OCI-LY7 (cell line): Measurements from ENCODE around the gene GRIN3B. TPM values are rescaled to one million over a fixed set of nuclear protein-coding genes. Genes with fewer than 3 reads are reported as not detected.

Experiments
- BruUV-seq: library from RNA; stranded (reverse); fragments of 400-500 nt; replicated peaks from 2 replicates; lab custom pipeline; 2021; lab: Mats Ljungman, UMichigan
- CTCF ChIA-PET: fragments of 300-600 bp; sonication (Branson Sonifier 250); formaldehyde crosslinking; loops from one replicate; lab custom pipeline; 2022; ENCODE audit warnings: antibody characterized with exemption; ENCODE audit not compliant: unreplicated experiment; lab: Charles Lee
- POLR2A ChIA-PET: fragments of 300-600 bp; sonication (Branson Sonifier 250); formaldehyde crosslinking; loops from one replicate; lab custom pipeline; 2022; ENCODE audit warnings: antibody characterized with exemption; lab: Charles Lee
- DNase-seq: peaks from one replicate; pipeline ENCODE4 v3.0.0-alpha.2; 2015; ENCODE audit warnings: low spot score
- H2AFZ ChIP-seq: fragments of 200-600 bp; sonication (generic), shearing (Covaris generic); 2 replicates; pipeline ENCODE4 v1.6.1; 2014; ENCODE audit warnings: mild to moderate bottlenecking, antibody characterized with exemption, low read length, moderate library complexity
- H3K27ac ChIP-seq: fragments of 200-600 bp; sonication (generic); 2 replicates; pipeline ENCODE4 v1.5.1; 2014; ENCODE audit warnings: mixed run types, low read depth, mild to moderate bottlenecking, moderate library complexity, low read length, inconsistent platforms; ENCODE audit not compliant: poor library complexity, severe bottlenecking
- H3K36me3 ChIP-seq: fragments of 200-600 bp; sonication (generic); 2 replicates; pipeline ENCODE4 v1.6.1; 2014; ENCODE audit warnings: mild to moderate bottlenecking, antibody characterized with exemption, low read length, moderate library complexity, mixed read lengths; ENCODE audit not compliant: insufficient read depth
- H3K4me1 ChIP-seq: fragments of 200-600 bp; sonication (generic); 2 replicates; pipeline ENCODE4 v1.5.1; 2014; ENCODE audit warnings: mild to moderate bottlenecking, low read length; ENCODE audit not compliant: insufficient read depth, poor library complexity, severe bottlenecking
- H3K4me2 ChIP-seq: fragments of 200-600 bp; sonication (generic); 2 replicates; pipeline ENCODE4 v1.6.1; 2014; ENCODE audit warnings: mild to moderate bottlenecking, low read length
- H3K4me3 ChIP-seq: fragments of 200-600 bp; sonication (generic); 2 replicates; pipeline ENCODE4 v1.5.1; 2014; ENCODE audit warnings: mild to moderate bottlenecking, low read depth, low read length; ENCODE audit not compliant: poor library complexity, severe bottlenecking
- H3K79me2 ChIP-seq: fragments of 200-600 bp; sonication (generic); 2 replicates; pipeline ENCODE4 v1.6.1; 2016; ENCODE audit warnings: low read depth, mild to moderate bottlenecking, low read length, moderate library complexity, mixed read lengths; ENCODE audit not compliant: insufficient read depth
- H3K9me2 ChIP-seq: fragments of 200-600 bp; sonication (generic); 2 replicates; pipeline ENCODE4 v1.6.1; 2016; ENCODE audit warnings: mild to moderate bottlenecking, low read length, mixed read lengths; ENCODE audit not compliant: insufficient read depth
- H3K9me3 ChIP-seq: fragments of 200-600 bp; sonication (generic); 2 replicates; pipeline ENCODE4 v1.6.1; 2014; ENCODE audit warnings: mild to moderate bottlenecking, mixed run types, low read length, mixed read lengths
- H4K20me1 ChIP-seq: fragments of 200-600 bp; sonication (generic); 2 replicates; pipeline ENCODE4 v1.6.1; 2014; ENCODE audit warnings: mild to moderate bottlenecking, antibody characterized with exemption, low read length, moderate library complexity, mixed read lengths; ENCODE audit not compliant: insufficient read depth
- EZH2phosphoT487 ChIP-seq: fragments of 200-600 bp; sonication (generic); IDR thresholded peaks from 2 replicates; pipeline ENCODE4 v1.6.1; 2018; ENCODE audit warnings: low read depth, borderline replicate concordance, mild to moderate bottlenecking, mixed run types, antibody characterized with exemption, low read length, moderate library complexity, mixed read lengths
- intact Hi-C: fragments of 100-400 bp; cut with micrococcal nuclease; formaldehyde crosslinking; loops from one replicate; pipeline ENCODE4 v1.10.0; 2022; ENCODE audit not compliant: unreplicated experiment
- total RNA-seq, 2 experiments: library from RNA; depleted of rRNA in 1 of 2; stranded (reverse); fragments of >200 nt in 1 of 2; shearing (Covaris generic) in 1 of 2; gene quantifications; 2 replicates each; pipeline ENCODE4 v1.2.3, GENCODE V29; 2014 to 2022
- TF ChIP-seq, protein P1 (sequence below): fragments of 200-600 bp; sonication (generic); conservative IDR thresholded peaks from 2 replicates; pipeline ENCODE4 v1.5.1; 2014; ENCODE audit warnings: mild to moderate bottlenecking, antibody characterized with exemption, low read length, moderate library complexity, mixed read lengths

GRIN3B gene
- total RNA-seq, 2 experiments from 2014 or later: not detected

DNA sequence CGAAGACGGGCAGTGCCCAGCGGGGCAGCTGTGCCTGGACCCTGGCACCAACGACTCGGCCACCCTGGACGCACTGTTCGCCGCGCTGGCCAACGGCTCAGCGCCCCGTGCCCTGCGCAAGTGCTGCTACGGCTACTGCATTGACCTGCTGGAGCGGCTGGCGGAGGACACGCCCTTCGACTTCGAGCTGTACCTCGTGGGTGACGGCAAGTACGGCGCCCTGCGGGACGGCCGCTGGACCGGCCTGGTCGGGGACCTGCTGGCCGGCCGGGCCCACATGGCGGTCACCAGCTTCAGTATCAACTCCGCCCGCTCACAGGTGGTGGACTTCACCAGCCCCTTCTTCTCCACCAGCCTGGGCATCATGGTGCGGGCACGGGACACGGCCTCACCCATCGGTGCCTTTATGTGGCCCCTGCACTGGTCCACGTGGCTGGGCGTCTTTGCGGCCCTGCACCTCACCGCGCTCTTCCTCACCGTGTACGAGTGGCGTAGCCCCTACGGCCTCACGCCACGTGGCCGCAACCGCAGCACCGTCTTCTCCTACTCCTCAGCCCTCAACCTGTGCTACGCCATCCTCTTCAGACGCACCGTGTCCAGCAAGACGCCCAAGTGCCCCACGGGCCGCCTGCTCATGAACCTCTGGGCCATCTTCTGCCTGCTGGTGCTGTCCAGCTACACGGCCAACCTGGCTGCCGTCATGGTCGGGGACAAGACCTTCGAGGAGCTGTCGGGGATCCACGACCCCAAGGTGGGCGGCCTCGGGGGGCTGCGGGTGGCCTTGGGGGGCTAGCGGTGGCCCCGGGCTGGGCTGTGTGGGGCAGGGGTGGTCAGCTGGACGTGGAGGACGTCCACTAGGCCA is 4.8 kb downstream of the GRIN3B start:
- Histone ChIP-seq H3K36me3 (peaks cover 30% of the 10 kb centered on the region), H3K27ac (no peak overlapping the region), H3K4me3 (no peak overlapping the region), H3K79me2 (no peaks in the 10 kb centered on the region), H3K9me3 (no peaks in the 10 kb centered on the region), H3K9me2 (no peaks in the 10 kb centered on the region), H3K4me1 (no peaks in the 10 kb centered on the region), H2AFZ (no peak overlapping the region), H3K4me2 (no peak overlapping the region), H4K20me1 (no peaks in the 10 kb centered on the region)
- no peak for DNase-seq
- intact Hi-C loops: no loop called here
- no TSS peak for BruUV-seq
- no peak for TF ChIP-seq EZH2phosphoT487
- TF ChIP-seq, protein P1, sequence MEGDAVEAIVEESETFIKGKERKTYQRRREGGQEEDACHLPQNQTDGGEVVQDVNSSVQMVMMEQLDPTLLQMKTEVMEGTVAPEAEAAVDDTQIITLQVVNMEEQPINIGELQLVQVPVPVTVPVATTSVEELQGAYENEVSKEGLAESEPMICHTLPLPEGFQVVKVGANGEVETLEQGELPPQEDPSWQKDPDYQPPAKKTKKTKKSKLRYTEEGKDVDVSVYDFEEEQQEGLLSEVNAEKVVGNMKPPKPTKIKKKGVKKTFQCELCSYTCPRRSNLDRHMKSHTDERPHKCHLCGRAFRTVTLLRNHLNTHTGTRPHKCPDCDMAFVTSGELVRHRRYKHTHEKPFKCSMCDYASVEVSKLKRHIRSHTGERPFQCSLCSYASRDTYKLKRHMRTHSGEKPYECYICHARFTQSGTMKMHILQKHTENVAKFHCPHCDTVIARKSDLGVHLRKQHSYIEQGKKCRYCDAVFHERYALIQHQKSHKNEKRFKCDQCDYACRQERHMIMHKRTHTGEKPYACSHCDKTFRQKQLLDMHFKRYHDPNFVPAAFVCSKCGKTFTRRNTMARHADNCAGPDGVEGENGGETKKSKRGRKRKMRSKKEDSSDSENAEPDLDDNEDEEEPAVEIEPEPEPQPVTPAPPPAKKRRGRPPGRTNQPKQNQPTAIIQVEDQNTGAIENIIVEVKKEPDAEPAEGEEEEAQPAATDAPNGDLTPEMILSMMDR: no peak
- POLR2A ChIA-PET: no interaction called here
- CTCF ChIA-PET: no interaction called here

DNA sequence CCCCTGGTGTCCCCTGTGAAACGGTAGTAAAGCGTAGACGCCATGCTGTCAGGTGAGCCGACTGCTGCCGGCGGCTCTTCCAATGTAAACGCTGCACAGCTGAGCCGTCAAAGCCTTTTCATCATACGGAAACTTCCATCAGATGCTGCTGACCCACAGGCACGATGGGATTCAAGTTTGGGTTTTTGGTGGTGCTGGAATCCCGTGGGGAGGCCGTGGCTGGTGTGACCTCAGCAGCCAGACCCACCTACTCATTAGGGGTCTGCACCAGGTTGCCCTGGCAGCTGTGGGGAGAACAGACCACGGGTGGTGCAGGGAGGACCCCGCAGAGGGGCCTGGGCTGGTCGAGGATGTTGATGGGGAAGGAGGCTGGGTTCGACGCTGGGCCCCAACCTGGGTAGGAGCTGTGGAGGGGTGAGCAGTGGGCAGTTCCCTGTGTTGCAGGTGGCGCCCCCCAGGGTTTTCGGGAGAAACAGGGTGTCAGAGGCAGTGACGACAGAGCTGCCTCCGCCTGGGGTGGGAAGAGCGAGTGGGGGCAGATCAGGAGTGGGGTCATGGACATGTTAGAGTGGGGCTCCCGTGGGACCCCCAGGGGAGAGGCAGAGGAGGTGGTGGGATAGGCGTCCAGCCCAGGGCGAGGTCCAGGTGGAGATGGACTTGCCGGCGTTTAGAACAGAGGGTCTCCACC is 6.6 kb downstream of the GRIN3B start:
- H3K9me2 ChIP-seq: no peaks in the 10 kb centered on the region
- no peaks in the 10 kb centered on the region for H3K79me2 ChIP-seq
- intact Hi-C loops: no loop called here
- peaks cover 46% of the 10 kb centered on the region for H3K36me3 ChIP-seq
- H4K20me1 ChIP-seq: no peaks in the 10 kb centered on the region
- TF ChIP-seq EZH2phosphoT487: no peak
- TF ChIP-seq, protein P1: no peak
- no peak for DNase-seq
- no peaks in the 10 kb centered on the region for H3K9me3 ChIP-seq
- H3K4me3 ChIP-seq: no peak overlapping the region
- H3K4me2 ChIP-seq: no peak overlapping the region
- H3K27ac ChIP-seq: no peak overlapping the region
- BruUV-seq: no TSS peak
- no peaks in the 10 kb centered on the region for H3K4me1 ChIP-seq
- POLR2A ChIA-PET: no interaction called here
- H2AFZ ChIP-seq: no peak overlapping the region
- CTCF ChIA-PET: no interaction called here
